Urinary bladder (tissue), 4 donors: ENCODE measurements around the gene SAG. TPM values are rescaled to one million over a fixed set of nuclear protein-coding genes. Genes with fewer than 3 reads are reported as not detected.
A peak's percentile ranks its signal among the peaks of the same experiment; 100 is the strongest.

Experiments
- DNase-seq: peaks from one replicate; pipeline ENCODE4 v3.0.0-alpha.2; 2015; ENCODE audit errors: extremely low spot score
- H3K27ac ChIP-seq: one replicate; pipeline ENCODE4 v1.5.1; 2013; ENCODE audit warnings: low read depth, mild to moderate bottlenecking, moderate library complexity
- H3K36me3 ChIP-seq: one replicate; pipeline ENCODE4 v1.6.1; 2013; ENCODE audit warnings: mild to moderate bottlenecking, moderate library complexity; ENCODE audit not compliant: insufficient read depth
- H3K4me1 ChIP-seq: one replicate; pipeline ENCODE4 v1.6.1; 2013; ENCODE audit warnings: mild to moderate bottlenecking, moderate library complexity; ENCODE audit not compliant: insufficient read depth
- H3K4me3 ChIP-seq: one replicate; pipeline ENCODE4 v1.5.1; 2013; ENCODE audit warnings: low read depth, low read length
- WGBS: extraction: QIAGEN DNeasy Blood & Tissue Kit; methylation state at CpG from one replicate; pipeline ENCODE4 v1.1.7; 2013; 5-methylcytosine and 5-hydroxymethylcytosine counted together
- polyA plus RNA-seq: library from polyadenylated mRNA; stranded (reverse); fragments of 200-250 nt; gene quantifications from one replicate; pipeline ENCODE4 v1.2.3, GENCODE V29; 2013
- total RNA-seq: library from RNA; depleted of rRNA; stranded (reverse); fragments of >200 nt; gene quantifications from one replicate; pipeline ENCODE4 v1.2.3, GENCODE V29; 2014
- donor health status: healthy with polysubstance abuse.
- donor health status: healthy.

SAG gene
- total and polyA plus RNA-seq, 2 donors: 0.03 TPM; not detected in 1

GRCh38 chr2:233346930-233347329 is 39.3 kb downstream of the SAG start:
- no peak for DNase-seq
- Histone ChIP-seq H3K4me1 (no peaks in the 10 kb centered on the region), H3K36me3 (no peaks in the 10 kb centered on the region), H3K4me3 (no peak overlapping the region), H3K27ac (no peak overlapping the region)
- WGBS: 81% methylated on average over 9 of the region's 9 CpGs

GRCh38 chr2:233349005-233349998 is 41.7 kb downstream of the SAG start:
- no peak for DNase-seq

DNA sequence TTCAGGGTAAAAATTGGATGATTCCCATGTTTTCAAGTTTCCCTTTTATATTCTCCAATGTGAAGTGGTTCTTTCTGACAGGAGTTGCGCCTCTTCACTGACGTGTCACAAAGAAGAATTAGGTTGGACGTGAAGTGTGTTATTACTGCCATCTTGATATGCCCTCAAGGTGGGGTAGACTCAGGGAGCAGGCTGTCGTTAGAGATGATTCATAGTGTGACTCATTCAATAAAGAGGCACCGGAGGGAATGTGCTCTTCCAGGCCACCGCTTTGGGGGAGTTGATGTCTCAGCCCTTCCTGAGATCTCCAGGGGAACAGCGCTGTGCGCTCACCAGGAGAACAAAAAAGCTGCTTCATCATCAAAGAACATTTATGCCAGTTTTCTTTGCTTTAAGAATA is 43.1 kb downstream of the SAG start:
- 37% methylated on average over 8 of the region's 8 CpGs for WGBS
- Histone ChIP-seq H3K4me1 (no peaks in the 10 kb centered on the region), H3K36me3 (no peaks in the 10 kb centered on the region), H3K4me3 (no peak overlapping the region), H3K27ac (no peak overlapping the region)
- DNase-seq: no peak

More at GRCh38 chr2:233349005-233349998, 41.7 kb downstream of the SAG start:
- H3K4me1 ChIP-seq: no peaks in the 10 kb centered on the region
- H3K36me3 ChIP-seq: no peaks in the 10 kb centered on the region
- no peak overlapping the region for H3K27ac ChIP-seq
- H3K4me3 ChIP-seq: no peak overlapping the region
- WGBS: 44% methylated on average over 15 of the region's 15 CpGs

GRCh38 chr2:233351423-233351822 is 43.8 kb downstream of the SAG start:
- no peaks in the 10 kb centered on the region for H3K36me3 ChIP-seq
- 86% methylated on average over 7 of the region's 7 CpGs for WGBS
- no peaks in the 10 kb centered on the region for H3K4me1 ChIP-seq
- DNase-seq: no peak
- no peak overlapping the region for H3K27ac ChIP-seq
- H3K4me3 ChIP-seq: no peak overlapping the region

GRCh38 chr2:233352141-233352842 is 44.7 kb downstream of the SAG start:
- DNase-seq: no peak
- no peaks in the 10 kb centered on the region for H3K36me3 ChIP-seq
- no peak overlapping the region for H3K4me3 ChIP-seq
- H3K27ac ChIP-seq: no peak overlapping the region
- 97% methylated on average over 25 of the region's 25 CpGs for WGBS
- no peaks in the 10 kb centered on the region for H3K4me1 ChIP-seq

DNA sequence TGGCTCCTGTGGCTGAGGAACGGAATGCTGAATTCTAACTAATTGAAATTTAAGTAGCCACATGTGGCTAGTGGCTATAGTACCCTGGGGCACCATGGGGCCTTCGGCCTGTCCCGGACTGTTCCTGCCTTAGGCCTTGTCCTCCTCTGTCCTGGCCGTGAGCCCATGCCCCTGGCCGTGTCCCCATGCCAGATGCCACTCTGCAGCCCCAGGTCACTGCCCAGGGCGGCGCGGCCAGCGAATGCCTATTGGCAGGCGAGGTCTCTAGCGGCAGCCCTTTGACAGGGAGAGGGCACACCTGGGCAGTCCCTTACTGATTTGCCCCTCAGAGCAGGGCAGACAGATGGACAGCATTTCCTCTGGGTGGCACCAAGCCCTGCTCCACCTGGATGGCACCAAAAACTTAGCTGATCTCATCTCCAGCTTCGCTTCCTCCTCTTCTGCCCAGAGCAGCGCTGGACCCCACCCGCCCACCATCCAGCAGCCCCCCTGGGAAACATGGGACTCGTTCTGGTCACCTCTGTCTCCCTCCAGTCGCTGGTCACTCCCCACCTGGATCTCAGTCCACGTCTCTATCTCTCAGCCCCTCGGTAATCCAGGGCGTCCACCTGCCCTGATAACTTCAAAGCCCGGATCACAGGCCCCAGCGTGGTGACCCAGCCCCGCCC is 45.6 kb downstream of the SAG start:
- Histone ChIP-seq H3K4me3 (no peak overlapping the region), H3K27ac (no peak overlapping the region), H3K4me1 (no peaks in the 10 kb centered on the region), H3K36me3 (no peaks in the 10 kb centered on the region)
- 74% methylated on average over 22 of the region's 22 CpGs for WGBS
- no peak for DNase-seq

DNA sequence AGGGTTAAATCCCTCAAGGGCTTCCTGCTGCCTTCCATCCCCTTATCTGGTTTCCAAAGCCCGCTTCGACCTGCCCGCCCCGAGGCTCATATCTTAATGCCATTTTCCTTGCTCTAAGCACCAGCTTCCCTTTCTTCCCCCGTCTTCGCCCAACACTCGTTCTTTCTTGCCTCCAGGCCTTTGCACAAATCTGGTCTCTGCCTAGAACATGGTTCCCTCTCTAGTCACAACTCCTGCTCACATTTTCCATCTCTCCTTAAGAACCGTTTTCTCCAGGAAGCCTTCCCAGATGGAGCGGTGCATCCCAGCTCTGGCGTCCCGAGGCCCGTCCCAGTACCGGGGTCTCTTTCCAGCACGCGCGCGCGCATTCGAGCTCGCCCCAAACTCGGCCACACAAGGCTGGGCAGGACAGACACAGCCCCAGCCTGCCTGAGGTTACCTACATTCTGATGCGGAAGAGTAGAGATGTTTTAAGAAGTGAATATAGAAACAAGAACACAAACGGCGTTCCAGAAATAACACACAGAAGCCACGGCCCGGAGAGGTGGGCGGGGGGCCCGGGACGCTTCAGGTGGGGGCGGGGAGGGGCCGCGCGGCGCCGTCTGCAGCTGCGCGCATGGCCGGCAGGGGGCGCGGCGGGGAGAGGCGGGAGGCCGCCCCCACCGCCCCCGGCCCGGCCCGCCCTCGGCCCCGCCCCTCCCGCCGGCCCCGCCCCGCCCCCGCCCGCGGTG is 46.3 kb downstream of the SAG start, which contains the start of gene DGKD:
Gene DGKD, plus strand, starts transcription at position 726 of the 731 bp plus-strand sequence. CDS start 25 bp downstream, outside the sequence.
- Histone ChIP-seq H3K27ac (no peak within 1 kb of the TSS), H3K4me3 (peak within 1 kb of the TSS; percentile 96)
- whole genome bisulfite sequencing: 3% methylated on average over 55 of the region's 56 CpGs

DNA sequence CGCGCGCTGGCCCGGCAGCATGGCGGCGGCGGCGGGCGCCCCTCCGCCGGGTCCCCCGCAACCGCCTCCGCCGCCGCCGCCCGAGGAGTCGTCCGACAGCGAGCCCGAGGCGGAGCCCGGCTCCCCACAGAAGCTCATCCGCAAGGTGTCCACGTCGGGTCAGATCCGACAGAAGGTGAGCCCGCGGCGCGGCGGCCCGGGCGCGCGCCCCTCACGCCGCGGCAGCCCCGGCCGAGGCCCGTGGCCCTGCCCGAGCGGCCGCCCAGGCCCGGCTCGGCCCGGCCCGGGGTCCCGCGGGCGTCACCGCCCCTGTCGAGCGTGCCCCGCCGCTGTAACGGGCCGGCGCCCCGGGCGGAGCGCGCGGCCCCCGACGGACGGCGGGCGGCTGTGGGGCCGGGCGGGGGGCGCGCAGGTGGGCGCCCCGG is 46.9 kb downstream of the SAG start:
- Histone ChIP-seq H3K4me1 (no peaks in the 10 kb centered on the region), H3K4me3 (peak overlapping the region; percentile 96), H3K27ac (no peak overlapping the region), H3K36me3 (no peaks in the 10 kb centered on the region)
- WGBS: under 1% methylated on average over 73 of the region's 77 CpGs
- DNase-seq: no peak

More for the DNA sequence above, 46.3 kb downstream of the SAG start, which contains the start of gene DGKD:
- no peak for DNase-seq
- Histone ChIP-seq H3K4me1 (no peaks in the 10 kb centered on the region), H3K36me3 (no peaks in the 10 kb centered on the region)

GRCh38 chr2:233354971-233355574 is 47.5 kb downstream of the SAG start:
- H3K36me3 ChIP-seq: no peaks in the 10 kb centered on the region
- H3K27ac ChIP-seq: no peak overlapping the region
- H3K4me3 ChIP-seq: peak overlapping the region; percentile 96
- H3K4me1 ChIP-seq: no peaks in the 10 kb centered on the region
- DNase-seq: no peak
- 6% methylated on average over 46 of the region's 46 CpGs for WGBS

GRCh38 chr2:233355916-233356315 is 48.3 kb downstream of the SAG start:
- no peak for DNase-seq
- H3K4me3 ChIP-seq: no peak overlapping the region
- H3K27ac ChIP-seq: no peak overlapping the region
- 97% methylated on average over 10 of the region's 10 CpGs for WGBS
- H3K36me3 ChIP-seq: no peaks in the 10 kb centered on the region
- H3K4me1 ChIP-seq: no peaks in the 10 kb centered on the region

- DNase-seq: no peak
- Histone ChIP-seq H3K36me3 (no peaks in the 10 kb centered on the region), H3K27ac (no peak overlapping the region), H3K4me3 (no peak overlapping the region), H3K4me1 (no peaks in the 10 kb centered on the region)
- 82% methylated on average over 4 of the region's 4 CpGs for WGBS
These were observed 49.1 kb downstream of the SAG start for GRCh38 chr2:233356546-233357308.

DNA sequence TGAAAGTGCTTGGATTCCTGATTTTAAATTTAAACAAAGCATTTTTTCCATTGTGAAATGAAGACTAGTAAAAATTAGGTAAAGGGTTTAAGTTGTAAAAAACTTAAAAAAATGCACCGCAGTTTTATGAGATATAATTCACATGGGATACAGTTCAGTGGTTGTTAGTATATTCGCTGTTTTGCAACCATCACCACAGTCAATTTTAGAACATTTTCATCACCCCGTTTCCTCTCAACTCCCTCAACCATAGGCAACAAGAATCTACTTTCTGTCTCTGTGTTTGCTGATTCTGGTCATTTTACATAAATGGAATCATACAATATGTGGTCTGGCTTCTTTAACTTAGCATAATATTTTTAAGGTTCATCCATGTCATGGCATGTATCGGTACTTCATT is 50.7 kb downstream of the SAG start:
- H3K4me1 ChIP-seq: no peaks in the 10 kb centered on the region
- no peak overlapping the region for H3K4me3 ChIP-seq
- WGBS: 84% methylated on average over 4 of the region's 4 CpGs
- H3K36me3 ChIP-seq: no peaks in the 10 kb centered on the region
- no peak for DNase-seq
- no peak overlapping the region for H3K27ac ChIP-seq
